Suprapubic skin (tissue), 4 donors: Measurements from ENCODE around the gene ARMH1. TPM values are rescaled to one million over a fixed set of nuclear protein-coding genes. Genes with fewer than 3 reads are reported as not detected.

Experiments
- DNase-seq, 2 donors: peaks; one replicate each; pipeline ENCODE4 v3.0.0-alpha.2; 2019; ENCODE audit warnings: low spot score in 2 of 2
- H3K27ac ChIP-seq: fragments of 200-600 bp; sonication (generic); one replicate; pipeline ENCODE4 v1.5.1; 2019
- H3K27me3 ChIP-seq: fragments of 200-600 bp; sonication (generic); one replicate; pipeline ENCODE4 v1.5.1; 2019
- H3K36me3 ChIP-seq: fragments of 200-600 bp; sonication (generic); one replicate; pipeline ENCODE4 v1.5.1; 2019
- H3K4me1 ChIP-seq: fragments of 200-600 bp; sonication (generic); one replicate; pipeline ENCODE4 v1.5.1; 2019
- H3K4me3 ChIP-seq: fragments of 200-600 bp; sonication (generic); one replicate; pipeline ENCODE4 v1.5.1; 2019; ENCODE audit warnings: mild to moderate bottlenecking
- H3K9me3 ChIP-seq: fragments of 200-600 bp; sonication (generic); one replicate; pipeline ENCODE4 v1.5.1; 2019
- CTCF ChIP-seq, 2 donors: fragments of 200-600 bp in 1 of 2; fragments of 450-650 bp in 1 of 2; sonication (generic) in 1 of 2; IDR thresholded peaks; one replicate each; pipeline ENCODE4 v1.5.1; 2016 to 2019; ENCODE audit warnings: antibody characterized with exemption in 2 of 2, mild to moderate bottlenecking in 1 of 2, moderate library complexity in 1 of 2
- EP300 ChIP-seq: sonication (generic); formaldehyde crosslinking; IDR thresholded peaks from one replicate; pipeline ENCODE4 v1.6.1; 2017; ENCODE audit warnings: antibody characterized with exemption
- POLR2A ChIP-seq, 2 donors: fragments of 450-650 bp; IDR thresholded peaks; one replicate each; pipeline ENCODE4 v1.6.1; 2017; ENCODE audit warnings: antibody characterized with exemption in 2 of 2, mild to moderate bottlenecking in 2 of 2, moderate library complexity in 2 of 2
- POLR2AphosphoS5 ChIP-seq, 3 donors: sonication (generic); formaldehyde crosslinking; IDR thresholded peaks; one replicate each; pipeline ENCODE4 v1.6.1; 2017; ENCODE audit warnings: antibody characterized with exemption in 3 of 3
- WGBS: methylation state at CpG from one replicate; pipeline ENCODE4 v1.1.5; 2018; 5-methylcytosine and 5-hydroxymethylcytosine counted together
- total RNA-seq, 4 donors: library from RNA; depleted of rRNA; stranded (reverse); fragments of >200 nt; gene quantifications; one replicate each; pipeline ENCODE4 v1.1.0, GENCODE V29; 2016

ARMH1 gene
- total RNA-seq, 4 donors from 2014 or later: 0.80 to 5.0 (median 1.4) TPM

- Histone ChIP-seq H3K4me3 (no peak overlapping the region), H3K27ac (no peak overlapping the region), H3K36me3 (no peaks in the 10 kb centered on the region), H3K9me3 (no peaks in the 10 kb centered on the region), H3K4me1 (no peaks in the 10 kb centered on the region), H3K27me3 (no peaks in the 10 kb centered on the region)
- no peak for TF ChIP-seq EP300
- TF ChIP-seq POLR2A (IDR thresholded peaks at IDR 0.05): no peak
- TF ChIP-seq CTCF (IDR thresholded peaks at IDR 0.05): no peak
- TF ChIP-seq POLR2AphosphoS5 (IDR thresholded peaks at IDR 0.05): no peak
- DNase-seq: no peak
- WGBS: 84% methylated on average over 7 of the region's 7 CpGs
Measured at GRCh38 chr1:44701141-44701573, 26.6 kb downstream of the ARMH1 start.

- H3K9me3 ChIP-seq: no peaks in the 10 kb centered on the region
- DNase-seq: no peak
- H3K27ac ChIP-seq: no peak overlapping the region
- no peak overlapping the region for H3K4me3 ChIP-seq
- WGBS: 83% methylated on average over 6 of the region's 6 CpGs
- no peak for TF ChIP-seq EP300
- no peak for TF ChIP-seq POLR2A (IDR thresholded peaks at IDR 0.05)
- TF ChIP-seq CTCF (IDR thresholded peaks at IDR 0.05): no peak
- TF ChIP-seq POLR2AphosphoS5 (IDR thresholded peaks at IDR 0.05): no peak
- no peaks in the 10 kb centered on the region for H3K36me3 ChIP-seq
- H3K27me3 ChIP-seq: no peaks in the 10 kb centered on the region
- no peaks in the 10 kb centered on the region for H3K4me1 ChIP-seq
Measured at GRCh38 chr1:44705470-44705869, 31.0 kb downstream of the ARMH1 start.

- no peaks in the 10 kb centered on the region for H3K9me3 ChIP-seq
- H3K36me3 ChIP-seq: no peaks in the 10 kb centered on the region
- WGBS: 84% methylated on average over 2 of the region's 2 CpGs
- peak in 1 of 2 donors; percentile 28 for DNase-seq
- no peaks in the 10 kb centered on the region for H3K4me1 ChIP-seq
- H3K4me3 ChIP-seq: no peak overlapping the region
- no peak overlapping the region for H3K27ac ChIP-seq
- no peaks in the 10 kb centered on the region for H3K27me3 ChIP-seq
- TF ChIP-seq POLR2AphosphoS5 (IDR thresholded peaks at IDR 0.05) (no peak), CTCF (IDR thresholded peaks at IDR 0.05) (no peak), POLR2A (IDR thresholded peaks at IDR 0.05) (no peak), EP300 (no peak)
Measured at GRCh38 chr1:44705938-44706337, 31.4 kb downstream of the ARMH1 start.

- TF ChIP-seq POLR2A (IDR thresholded peaks at IDR 0.05) (no peak), POLR2AphosphoS5 (IDR thresholded peaks at IDR 0.05) (no peak), CTCF (IDR thresholded peaks at IDR 0.05) (no peak), EP300 (no peak)
- H3K27me3 ChIP-seq: peaks cover 3% of the 10 kb centered on the region
- WGBS: 88% methylated on average over 6 of the region's 6 CpGs
- H3K27ac ChIP-seq: no peak overlapping the region
- no peaks in the 10 kb centered on the region for H3K36me3 ChIP-seq
- H3K4me3 ChIP-seq: no peak overlapping the region
- no peaks in the 10 kb centered on the region for H3K9me3 ChIP-seq
- H3K4me1 ChIP-seq: no peaks in the 10 kb centered on the region
- no peak for DNase-seq
Measured at GRCh38 chr1:44707112-44707881, 32.8 kb downstream of the ARMH1 start.

- peaks cover 3% of the 10 kb centered on the region for H3K27me3 ChIP-seq
- no peaks in the 10 kb centered on the region for H3K36me3 ChIP-seq
- no peak overlapping the region for H3K4me3 ChIP-seq
- no peaks in the 10 kb centered on the region for H3K9me3 ChIP-seq
- H3K27ac ChIP-seq: no peak overlapping the region
- 40% methylated on average over 15 of the region's 15 CpGs for WGBS
- TF ChIP-seq CTCF (IDR thresholded peaks at IDR 0.05) (peak; percentile 33 to 61), EP300 (no peak)
- H3K4me1 ChIP-seq: no peaks in the 10 kb centered on the region
- no peak for DNase-seq
Measured at GRCh38 chr1:44707959-44708831, 33.7 kb downstream of the ARMH1 start.
